GM12878 (cell line): Measurements from ENCODE around the gene GMCL1. TPM values are rescaled to one million over a fixed set of nuclear protein-coding genes. Genes with fewer than 3 reads are reported as not detected.
A peak's percentile ranks its signal among the peaks of the same experiment; 100 is the strongest.

ENCODE experiments used
- ATF3 ChIP-seq: IDR thresholded peaks from 2 replicates; pipeline ENCODE4 v1.6.1; 2011; ENCODE audit warnings: low read depth, mild to moderate bottlenecking, low read length, moderate library complexity, borderline replicate concordance; ENCODE audit errors: extremely low read depth
- BMI1 ChIP-seq: fragments of 450-650 bp; IDR thresholded peaks from 2 replicates; pipeline ENCODE4 v1.6.1; 2016; ENCODE audit warnings: mild to moderate bottlenecking, moderate library complexity, borderline replicate concordance
- CHD2 ChIP-seq: IDR thresholded peaks from 2 replicates; pipeline ENCODE4 v1.6.1; 2011; ENCODE audit warnings: low read depth, low read length, improper control_type of control experiment, borderline replicate concordance
- DPF2 ChIP-seq: fragments of 450-650 bp; IDR thresholded peaks from 2 replicates; pipeline ENCODE4 v1.6.1; 2017; ENCODE audit warnings: mild to moderate bottlenecking
- MEF2A ChIP-seq: IDR thresholded peaks from 2 replicates; pipeline ENCODE4 v1.6.1; 2011; ENCODE audit warnings: low read depth, mild to moderate bottlenecking, low read length, moderate library complexity; ENCODE audit not compliant: insufficient read depth
- MTA3 ChIP-seq: IDR thresholded peaks from 2 replicates; pipeline ENCODE4 v1.6.1; 2012; ENCODE audit warnings: low read length, inconsistent platforms, borderline replicate concordance
- MYB ChIP-seq: fragments of 150-350 bp; IDR thresholded peaks from 2 replicates; pipeline ENCODE4 v1.6.1; 2014; ENCODE audit warnings: mild to moderate bottlenecking, low read depth, low read length, borderline replicate concordance
- NFXL1 ChIP-seq: fragments of 450-650 bp; IDR thresholded peaks from 2 replicates; pipeline ENCODE4 v1.6.1; 2017; ENCODE audit warnings: antibody characterized with exemption, mild to moderate bottlenecking, borderline replicate concordance
- NKRF ChIP-seq: fragments of 450-650 bp; conservative IDR thresholded peaks from 2 replicates; pipeline ENCODE4 v1.6.1; 2017; ENCODE audit warnings: mild to moderate bottlenecking, moderate library complexity
- NR2C1 ChIP-seq: fragments of 450-650 bp; IDR thresholded peaks from 2 replicates; pipeline ENCODE4 v1.6.1; 2017; ENCODE audit warnings: antibody characterized with exemption, mild to moderate bottlenecking, moderate library complexity
- RELA ChIP-seq: fragments of 450-650 bp; IDR thresholded peaks from 2 replicates; pipeline ENCODE4 v1.8.0; 2014; ENCODE audit warnings: borderline replicate concordance; ENCODE audit not compliant: partially characterized antibody
- SMARCA5 ChIP-seq: fragments of 450-650 bp; IDR thresholded peaks from 2 replicates; pipeline ENCODE4 v1.6.1; 2017; ENCODE audit warnings: mild to moderate bottlenecking
- SUZ12 ChIP-seq: fragments of 200-600 bp; sonication (generic); IDR thresholded peaks from one replicate; pipeline ENCODE4 v1.6.1; 2018; ENCODE audit warnings: antibody characterized with exemption, mild to moderate bottlenecking; ENCODE audit not compliant: unreplicated experiment
- ZBTB40 ChIP-seq: fragments of 450-650 bp; IDR thresholded peaks from 2 replicates; pipeline ENCODE4 v1.6.1; 2016; ENCODE audit warnings: mild to moderate bottlenecking, moderate library complexity, borderline replicate concordance
- ZNF274 ChIP-seq: IDR thresholded peaks from one replicate; pipeline ENCODE4 v1.8.0; 2011; ENCODE audit not compliant: insufficient read length, insufficient read depth
- ZNF687 ChIP-seq: fragments of 450-650 bp; IDR thresholded peaks from 2 replicates; pipeline ENCODE4 v1.6.1; 2017; ENCODE audit warnings: mild to moderate bottlenecking, moderate library complexity
- polyA plus RNA-seq, 11 experiments: library from polyadenylated mRNA; depleted of rRNA in 4 of 11; unstranded in 6 of 11; stranded (reverse) in 5 of 11; fragments of >200 nt; fragmentation: Nextera tagmentation in 4 of 11; fragmentation: Illumina TruSeq in 1 of 11; extraction: Ambion mirVana in 4 of 11; extraction: Trizol in 1 of 11; gene quantifications; 1 replicate in 1 of 11; 2 replicates in 10 of 11; pipeline versions ENCODE4 v1.2.1 to v1.2.3, GENCODE V29; 2011 to 2016; ENCODE audit warnings: inconsistent platforms in 2 of 11, missing spikeins in 2 of 11, low read depth in 1 of 11
- total RNA-seq, 4 experiments: library from RNA; depleted of rRNA in 3 of 4; stranded (reverse); fragments of >200 nt in 3 of 4; fragmentation: Illumina TruSeq in 1 of 4; extraction: Trizol in 1 of 4; gene quantifications; 2 replicates each; pipeline versions ENCODE4 v1.2.1 to v1.2.3, GENCODE V29; 2013 to 2021

Gene GMCL1
- total and polyA plus RNA-seq, 10 of the 15 experiments (the other 5 are each of a cell fraction or from before 2014, with no cell fraction given), result 3.7 to 21.4 (median 12.3) TPM

- TF ChIP-seq NKRF (no peak), NFXL1 (no peak), MTA3 (no peak), RELA (no peak), ATF3 (no peak), MYB (no peak), DPF2 (peak; percentile 29; the same call in 1 of the 2 replicates), SUZ12 (no peak), MEF2A (no peak), CHD2 (no peak), BMI1 (no peak), ZBTB40 (no peak), ZNF687 (peak; percentile 53; the same call in 1 of the 2 replicates), NR2C1 (no peak), SMARCA5 (no peak), ZNF274 (no peak)
These were observed 47.9 kb upstream of the GMCL1 start (continued) for GRCh38 chr2:69781321-69782248.
